ENCODE data around the gene ORAI1.

GRCh38 chr12:121641343-121641630 lies 15.0 kb downstream of the ORAI1 start:
- TF ChIP-seq POLR2A (IDR thresholded peaks at IDR 0.05; ENCODE audit: low read depth, low read length) = no peak
- no peak for TF ChIP-seq POLR2AphosphoS5 (IDR thresholded peaks at IDR 0.05; ENCODE audit: insufficient read depth, low read depth, low read length)
- no peak for TF ChIP-seq CTCF (IDR thresholded peaks at IDR 0.05; ENCODE audit: extremely low read depth in 1 of 2, insufficient read depth in 1 of 2, low read depth in 1 of 2, low read length in 2 of 2)
- TF ChIP-seq MYC (IDR thresholded peaks at IDR 0.05; ENCODE audit: low read depth, low read length) = no peak
- TF ChIP-seq JUN (IDR thresholded peaks at IDR 0.05; ENCODE audit: borderline replicate concordance, insufficient read depth, insufficient read length, low read depth) = no peak
- TF ChIP-seq, protein P1, sequence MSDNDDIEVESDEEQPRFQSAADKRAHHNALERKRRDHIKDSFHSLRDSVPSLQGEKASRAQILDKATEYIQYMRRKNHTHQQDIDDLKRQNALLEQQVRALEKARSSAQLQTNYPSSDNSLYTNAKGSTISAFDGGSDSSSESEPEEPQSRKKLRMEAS (IDR thresholded peaks at IDR 0.05; ENCODE audit: insufficient read depth, insufficient read length) = no peak
- no peak for TF ChIP-seq EZH2 (IDR thresholded peaks at IDR 0.05; ENCODE audit: borderline replicate concordance, low read depth, low read length, severe bottlenecking)
